ENCODE results near the gene BPIFB4. TPM values are rescaled to one million over a fixed set of nuclear protein-coding genes. Genes with fewer than 3 reads are reported as not detected.

BPIFB4 gene
- total RNA-seq, 1 donor from 2014 or later, result not detected

- TF ChIP-seq CTCF (conservative IDR thresholded peaks at IDR 0.05), result no peak
- DNase-seq (ENCODE audit: low read depth, low spot score), result no peak
- Mint-ChIP-seq H3K36me3 (ENCODE audit: low read depth) (no peaks in the 10 kb centered on the region), H3K4me1 (no peaks in the 10 kb centered on the region), H3K27me3 (ENCODE audit: low read depth) (peaks cover 47% of the 10 kb centered on the region), H3K4me3 (no peak overlapping the region), H3K9me3 (no peaks in the 10 kb centered on the region), H3K27ac (ENCODE audit: unreplicated experiment) (no peak overlapping the region)
These were observed 60.0 kb downstream of the BPIFB4 start for GRCh38 chr20:33139467-33139866.

- H3K9me3 Mint-ChIP-seq, result no peaks in the 10 kb centered on the region
- H3K27me3 Mint-ChIP-seq (ENCODE audit: low read depth), result peaks cover 88% of the 10 kb centered on the region
- H3K4me3 Mint-ChIP-seq, result no peak overlapping the region
- no peaks in the 10 kb centered on the region for H3K4me1 Mint-ChIP-seq
- H3K27ac Mint-ChIP-seq (ENCODE audit: unreplicated experiment), result no peak overlapping the region
- H3K36me3 Mint-ChIP-seq (ENCODE audit: low read depth), result no peaks in the 10 kb centered on the region
- no peak for TF ChIP-seq CTCF (conservative IDR thresholded peaks at IDR 0.05)
- no peak for DNase-seq (ENCODE audit: low read depth, low spot score)
These were observed 66.1 kb downstream of the BPIFB4 start for GRCh38 chr20:33145521-33145920.

- no peaks in the 10 kb centered on the region for H3K4me1 Mint-ChIP-seq
- no peaks in the 10 kb centered on the region for H3K9me3 Mint-ChIP-seq
- peaks cover 89% of the 10 kb centered on the region for H3K27me3 Mint-ChIP-seq (ENCODE audit: low read depth)
- no peak for TF ChIP-seq CTCF (conservative IDR thresholded peaks at IDR 0.05)
- H3K36me3 Mint-ChIP-seq (ENCODE audit: low read depth), result no peaks in the 10 kb centered on the region
- no peak overlapping the region for H3K4me3 Mint-ChIP-seq
- no peak overlapping the region for H3K27ac Mint-ChIP-seq (ENCODE audit: unreplicated experiment)
- DNase-seq (ENCODE audit: low read depth, low spot score), result no peak
These were observed 67.9 kb downstream of the BPIFB4 start for GRCh38 chr20:33147299-33147698.

- Mint-ChIP-seq H3K4me1 (no peaks in the 10 kb centered on the region), H3K4me3 (no peak overlapping the region), H3K27me3 (ENCODE audit: low read depth) (peaks cover 89% of the 10 kb centered on the region), H3K36me3 (ENCODE audit: low read depth) (no peaks in the 10 kb centered on the region), H3K27ac (ENCODE audit: unreplicated experiment) (no peak overlapping the region), H3K9me3 (no peaks in the 10 kb centered on the region)
- no peak for DNase-seq (ENCODE audit: low read depth, low spot score)
- TF ChIP-seq CTCF (conservative IDR thresholded peaks at IDR 0.05), result no peak
These were observed 68.6 kb downstream of the BPIFB4 start for GRCh38 chr20:33148040-33148439.

GRCh38 chr20:33154252-33154651 lies 74.8 kb downstream of the BPIFB4 start:
- H3K4me1 Mint-ChIP-seq, result no peaks in the 10 kb centered on the region
- DNase-seq (ENCODE audit: low read depth, low spot score), result no peak
- no peaks in the 10 kb centered on the region for H3K9me3 Mint-ChIP-seq
- no peak overlapping the region for H3K4me3 Mint-ChIP-seq
- H3K27me3 Mint-ChIP-seq (ENCODE audit: low read depth), result peaks cover 83% of the 10 kb centered on the region
- no peaks in the 10 kb centered on the region for H3K36me3 Mint-ChIP-seq (ENCODE audit: low read depth)
- H3K27ac Mint-ChIP-seq (ENCODE audit: unreplicated experiment), result no peak overlapping the region
- TF ChIP-seq CTCF (conservative IDR thresholded peaks at IDR 0.05), result no peak

Measured in neural crest cell (in vitro differentiated cells).